Measurements from ENCODE around the gene RNF207.

- no peak for TF ChIP-seq CTCF (IDR thresholded peaks at IDR 0.05)
- no peak for TF ChIP-seq POLR2A (IDR thresholded peaks at IDR 0.05)
These were observed 17.7 kb downstream of the RNF207 start for GRCh38 chr1:6223617-6224016.
